LNCAP (cell line): ENCODE results near the gene ARPC1B.

ENCODE experiments used
- TF ChIP-seq, protein P1 (sequence below): fragments of 450-650 bp; IDR thresholded peaks from 2 replicates; pipeline ENCODE4 v1.5.1; 2017; ENCODE audit warnings: mild to moderate bottlenecking

The ARPC1B gene

DNA sequence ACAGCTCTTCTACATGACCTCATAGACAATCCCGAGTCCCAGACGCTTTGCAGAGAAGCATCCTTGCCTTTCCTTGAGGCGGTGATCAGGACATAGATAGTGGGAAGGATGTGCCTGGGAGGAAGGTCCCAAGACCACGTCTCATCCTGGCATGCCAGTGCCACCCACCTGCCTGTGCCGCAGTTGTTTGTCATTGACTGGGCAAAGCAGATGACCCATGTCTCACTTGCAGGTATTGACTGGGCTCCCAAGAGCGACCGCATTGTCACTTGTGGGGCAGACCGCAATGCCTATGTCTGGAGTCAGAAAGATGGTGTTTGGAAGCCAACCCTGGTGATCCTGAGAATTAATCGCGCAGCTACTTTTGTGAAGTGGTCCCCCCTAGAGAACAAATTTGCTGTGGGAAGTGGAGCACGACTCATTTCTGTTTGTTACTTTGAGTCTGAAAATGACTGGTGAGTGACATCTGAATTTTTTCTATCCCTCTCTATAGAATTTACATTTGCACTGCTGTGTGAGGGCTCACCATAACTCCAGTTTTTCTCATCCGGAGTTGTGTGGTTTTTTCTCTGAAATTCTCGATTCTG, 30.4 kb upstream of the ARPC1B start:
- TF ChIP-seq, protein P1, sequence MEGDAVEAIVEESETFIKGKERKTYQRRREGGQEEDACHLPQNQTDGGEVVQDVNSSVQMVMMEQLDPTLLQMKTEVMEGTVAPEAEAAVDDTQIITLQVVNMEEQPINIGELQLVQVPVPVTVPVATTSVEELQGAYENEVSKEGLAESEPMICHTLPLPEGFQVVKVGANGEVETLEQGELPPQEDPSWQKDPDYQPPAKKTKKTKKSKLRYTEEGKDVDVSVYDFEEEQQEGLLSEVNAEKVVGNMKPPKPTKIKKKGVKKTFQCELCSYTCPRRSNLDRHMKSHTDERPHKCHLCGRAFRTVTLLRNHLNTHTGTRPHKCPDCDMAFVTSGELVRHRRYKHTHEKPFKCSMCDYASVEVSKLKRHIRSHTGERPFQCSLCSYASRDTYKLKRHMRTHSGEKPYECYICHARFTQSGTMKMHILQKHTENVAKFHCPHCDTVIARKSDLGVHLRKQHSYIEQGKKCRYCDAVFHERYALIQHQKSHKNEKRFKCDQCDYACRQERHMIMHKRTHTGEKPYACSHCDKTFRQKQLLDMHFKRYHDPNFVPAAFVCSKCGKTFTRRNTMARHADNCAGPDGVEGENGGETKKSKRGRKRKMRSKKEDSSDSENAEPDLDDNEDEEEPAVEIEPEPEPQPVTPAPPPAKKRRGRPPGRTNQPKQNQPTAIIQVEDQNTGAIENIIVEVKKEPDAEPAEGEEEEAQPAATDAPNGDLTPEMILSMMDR: no peak

DNA sequence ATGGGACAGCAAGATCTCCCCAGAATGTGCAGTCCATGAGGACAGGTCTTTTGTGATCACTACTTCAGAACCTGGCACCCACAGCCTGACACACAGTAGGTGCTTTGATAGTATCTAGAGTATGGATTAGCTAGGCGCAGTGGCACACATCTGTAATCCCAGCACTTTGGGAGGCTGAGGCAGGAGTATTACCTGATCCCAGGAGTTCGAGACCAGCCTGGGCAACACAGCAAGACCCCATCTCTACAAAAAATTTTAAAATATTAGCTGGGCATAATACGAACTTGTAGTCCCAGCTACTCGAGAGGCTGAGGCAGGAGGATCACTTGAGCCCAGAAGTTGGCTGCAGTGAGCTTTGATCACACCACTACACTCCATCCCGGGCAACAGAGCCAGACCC, 22.3 kb upstream of the ARPC1B start:
- TF ChIP-seq, protein P1: no peak

DNA sequence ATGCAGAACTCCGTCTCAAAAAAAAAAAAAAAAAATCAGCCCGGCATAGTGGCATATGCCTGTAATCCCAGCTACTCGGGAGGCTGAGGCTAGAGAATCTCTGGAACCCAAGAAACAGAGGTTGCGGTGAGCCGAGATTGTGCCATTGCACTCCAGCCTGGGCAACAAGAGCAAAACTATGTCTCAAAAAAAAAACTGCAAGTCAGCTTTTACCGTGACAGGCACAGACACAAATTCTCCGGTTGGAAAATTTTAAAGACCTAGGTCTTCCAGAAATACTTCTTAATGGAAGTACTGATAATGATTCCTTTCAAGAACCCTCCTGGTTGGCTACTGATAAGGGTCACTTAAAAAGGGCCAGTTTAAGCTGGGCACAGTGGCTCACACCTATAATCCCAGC, 19.4 kb upstream of the ARPC1B start:
- TF ChIP-seq, protein P1: no peak

DNA sequence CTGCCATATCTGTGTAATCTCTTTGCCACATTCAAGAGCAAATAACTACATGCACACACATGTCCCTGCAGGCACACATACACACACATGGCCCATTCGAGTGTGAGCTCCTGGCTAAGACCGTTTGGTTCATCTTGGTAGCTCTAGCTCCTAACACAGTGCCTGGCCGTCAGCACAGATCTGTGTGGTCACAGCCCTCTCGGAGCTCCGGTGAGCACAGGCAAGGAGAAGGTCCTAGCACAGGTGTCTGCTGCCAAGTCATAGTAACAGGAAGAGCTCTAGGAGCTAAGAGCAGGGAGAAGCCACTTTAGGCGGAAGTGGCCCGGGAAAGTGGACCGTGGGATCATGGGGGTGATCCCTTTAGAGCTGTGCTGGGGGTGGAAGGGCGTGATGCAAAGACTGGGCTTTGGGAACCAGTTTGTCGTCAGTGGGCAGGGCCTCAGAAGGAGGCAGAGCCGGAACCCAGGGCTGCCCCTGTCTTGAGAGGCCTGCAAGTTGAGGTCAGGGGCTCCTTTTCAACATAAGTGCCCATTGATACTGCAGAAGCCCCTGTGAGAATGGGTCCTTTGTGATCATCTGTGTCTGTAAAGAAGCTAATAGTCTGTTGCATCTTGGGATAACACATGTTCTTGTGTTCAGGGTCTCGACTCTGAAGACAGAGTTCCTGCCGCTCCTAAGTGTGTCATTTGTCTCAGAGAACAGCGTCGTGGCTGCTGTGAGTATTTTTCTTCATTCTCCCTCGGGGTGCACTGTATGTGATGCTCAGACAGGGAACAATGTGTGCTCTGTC, 16.6 kb upstream of the ARPC1B start:
- TF ChIP-seq, protein P1: no peak

DNA sequence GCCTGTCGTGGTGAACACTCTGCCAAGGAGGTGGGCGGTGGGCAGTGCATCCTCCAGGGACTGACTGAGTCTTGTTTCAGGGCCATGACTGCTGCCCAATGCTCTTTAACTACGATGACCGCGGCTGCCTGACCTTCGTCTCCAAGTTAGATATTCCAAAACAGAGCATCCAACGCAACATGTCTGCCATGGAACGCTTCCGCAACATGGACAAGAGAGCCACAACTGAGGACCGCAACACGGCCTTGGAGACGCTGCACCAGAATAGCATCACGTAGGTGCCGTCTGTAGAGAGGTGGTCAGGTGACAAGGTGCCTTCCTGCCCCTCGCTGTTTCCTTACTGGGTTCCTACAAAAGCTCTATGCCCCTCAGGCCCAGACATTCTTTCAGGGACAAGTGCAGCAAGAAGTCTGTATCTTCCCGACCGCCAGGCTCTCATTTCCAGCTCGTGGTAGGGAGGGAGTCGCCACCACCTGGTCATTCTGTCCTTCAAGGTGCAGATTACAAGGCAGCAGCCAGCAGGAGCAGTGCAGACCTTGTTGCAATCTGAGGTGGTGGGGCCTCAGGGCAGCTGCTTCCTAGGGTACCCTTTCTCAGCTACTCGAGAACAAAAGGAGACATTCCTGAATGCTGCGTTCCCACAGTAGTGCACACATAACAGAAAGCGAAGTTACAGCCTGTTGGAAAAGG, 14.9 kb upstream of the ARPC1B start:
- TF ChIP-seq, protein P1: no peak

DNA sequence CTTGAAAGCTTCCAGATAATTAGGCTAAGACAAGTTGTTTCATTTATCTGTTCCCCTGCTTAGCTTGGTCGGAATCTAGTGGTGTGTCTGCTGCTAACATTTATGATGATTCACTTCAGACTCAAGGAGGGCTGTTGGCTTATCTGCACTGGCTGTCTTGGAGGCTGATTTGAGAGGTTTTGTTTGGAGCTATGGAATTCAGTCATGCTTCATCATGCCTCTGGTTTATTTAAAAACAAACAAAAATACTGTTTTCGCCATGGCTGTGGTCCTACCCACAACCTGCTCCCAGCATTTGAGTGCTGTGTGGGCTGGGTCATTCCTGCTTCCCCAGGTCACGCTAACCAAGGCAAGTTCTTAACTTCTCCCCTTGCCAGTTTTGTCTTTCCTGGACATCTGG, 11.7 kb upstream of the ARPC1B start:
- TF ChIP-seq, protein P1: no peak

DNA sequence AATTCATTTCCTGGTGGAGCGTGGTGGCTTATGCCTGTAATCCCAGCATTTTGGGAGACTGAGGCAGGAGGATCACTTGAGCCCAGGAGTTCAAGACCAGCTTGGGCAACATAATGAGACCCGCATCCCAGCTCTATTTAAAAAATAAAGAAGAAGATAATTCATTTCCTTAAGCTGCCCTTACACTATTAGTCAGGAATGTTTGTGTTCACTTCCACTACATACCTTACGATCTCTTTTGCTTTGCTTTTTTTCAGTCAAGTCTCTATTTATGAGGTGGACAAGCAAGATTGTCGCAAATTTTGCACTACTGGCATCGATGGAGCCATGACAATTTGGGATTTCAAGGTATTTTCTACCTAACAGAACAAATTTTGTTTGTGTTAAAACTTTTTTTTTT, 11.2 kb upstream of the ARPC1B start:
- TF ChIP-seq, protein P1: no peak
